Upper lobe of left lung (tissue), 4 donors: ENCODE data around the gene KDM2B.

Experiments used
- EP300 ChIP-seq, 4 donors: sonication (generic); formaldehyde crosslinking; IDR thresholded peaks; one replicate each; pipeline ENCODE4 v1.5.1; 2017; ENCODE audit warnings: antibody characterized with exemption in 4 of 4, control low read depth in 2 of 4
- POLR2A ChIP-seq, 4 donors: fragments of 450-650 bp; IDR thresholded peaks; one replicate each; pipeline ENCODE4 v1.5.1; 2016 to 2017; ENCODE audit warnings: antibody characterized with exemption in 4 of 4, mild to moderate bottlenecking in 2 of 4
- TF ChIP-seq, protein P1 (sequence below), 6 experiments: fragments of 450-650 bp in 4 of 6; fragments of 200-600 bp in 2 of 6; sonication (generic) in 2 of 6; IDR thresholded peaks; one replicate each; pipeline ENCODE4 v1.5.1; 2016 to 2019; ENCODE audit warnings: antibody characterized with exemption in 6 of 6

DNA sequence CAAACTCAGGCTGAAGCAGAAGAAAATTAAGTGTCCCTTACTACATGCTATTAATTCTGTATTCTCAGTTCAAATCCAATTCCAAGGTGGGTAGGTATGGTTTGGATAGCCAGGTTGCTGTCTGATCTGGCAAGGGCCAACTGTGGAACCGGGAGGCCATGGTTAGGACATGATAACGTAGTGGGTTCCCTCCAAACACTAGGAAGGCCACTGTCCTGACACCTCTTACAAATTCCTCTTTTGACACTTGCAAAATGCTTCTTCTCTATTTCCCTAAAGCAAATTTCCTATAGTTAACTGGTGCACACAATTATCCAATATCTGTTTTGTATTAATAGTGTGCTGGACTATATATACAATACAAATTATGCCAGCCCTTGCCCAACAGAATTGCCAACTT is 110.1 kb downstream of the KDM2B start:
- TF ChIP-seq POLR2A (IDR thresholded peaks at IDR 0.05) = no peak
- no peak for TF ChIP-seq EP300 (IDR thresholded peaks at IDR 0.05)
- TF ChIP-seq, protein P1, sequence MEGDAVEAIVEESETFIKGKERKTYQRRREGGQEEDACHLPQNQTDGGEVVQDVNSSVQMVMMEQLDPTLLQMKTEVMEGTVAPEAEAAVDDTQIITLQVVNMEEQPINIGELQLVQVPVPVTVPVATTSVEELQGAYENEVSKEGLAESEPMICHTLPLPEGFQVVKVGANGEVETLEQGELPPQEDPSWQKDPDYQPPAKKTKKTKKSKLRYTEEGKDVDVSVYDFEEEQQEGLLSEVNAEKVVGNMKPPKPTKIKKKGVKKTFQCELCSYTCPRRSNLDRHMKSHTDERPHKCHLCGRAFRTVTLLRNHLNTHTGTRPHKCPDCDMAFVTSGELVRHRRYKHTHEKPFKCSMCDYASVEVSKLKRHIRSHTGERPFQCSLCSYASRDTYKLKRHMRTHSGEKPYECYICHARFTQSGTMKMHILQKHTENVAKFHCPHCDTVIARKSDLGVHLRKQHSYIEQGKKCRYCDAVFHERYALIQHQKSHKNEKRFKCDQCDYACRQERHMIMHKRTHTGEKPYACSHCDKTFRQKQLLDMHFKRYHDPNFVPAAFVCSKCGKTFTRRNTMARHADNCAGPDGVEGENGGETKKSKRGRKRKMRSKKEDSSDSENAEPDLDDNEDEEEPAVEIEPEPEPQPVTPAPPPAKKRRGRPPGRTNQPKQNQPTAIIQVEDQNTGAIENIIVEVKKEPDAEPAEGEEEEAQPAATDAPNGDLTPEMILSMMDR (IDR thresholded peaks at IDR 0.05) = no peak
